Dedifferentiated amniotic fluid mesenchymal stem cell (primary cell): ENCODE measurements around the gene TTLL11.

ENCODE experiments used
- DNase-seq: peaks from one replicate; pipeline ENCODE4 v3.0.0-alpha.2; 2016; ENCODE audit errors: extremely low spot score

TTLL11 gene

DNA sequence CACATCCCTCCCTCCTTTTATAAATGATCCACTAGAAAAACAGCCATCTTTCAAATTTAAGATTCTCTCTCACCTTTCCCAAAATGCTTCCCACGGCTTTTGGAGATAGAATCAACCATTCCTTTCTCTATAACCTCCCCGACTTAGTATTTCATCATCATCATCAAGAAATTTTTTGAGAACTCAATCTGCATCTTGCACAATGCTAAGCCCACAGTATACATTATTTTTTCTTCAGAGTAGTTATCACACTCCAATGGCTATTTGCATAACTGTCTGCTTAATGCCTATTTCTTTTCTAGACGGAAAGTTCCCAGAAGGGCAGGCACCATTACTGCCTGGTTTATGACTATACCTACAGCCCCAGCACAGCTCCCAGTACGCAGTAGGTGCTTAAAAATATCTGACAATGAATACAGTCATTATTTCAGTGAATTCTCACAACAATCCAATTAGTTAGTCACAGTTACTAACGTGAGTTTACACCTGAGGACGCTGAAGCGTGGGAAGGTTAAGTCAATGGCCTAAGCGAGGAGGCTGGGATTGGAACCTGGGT is 212.7 kb downstream of the TTLL11 start:
- DNase-seq: no peak

DNA sequence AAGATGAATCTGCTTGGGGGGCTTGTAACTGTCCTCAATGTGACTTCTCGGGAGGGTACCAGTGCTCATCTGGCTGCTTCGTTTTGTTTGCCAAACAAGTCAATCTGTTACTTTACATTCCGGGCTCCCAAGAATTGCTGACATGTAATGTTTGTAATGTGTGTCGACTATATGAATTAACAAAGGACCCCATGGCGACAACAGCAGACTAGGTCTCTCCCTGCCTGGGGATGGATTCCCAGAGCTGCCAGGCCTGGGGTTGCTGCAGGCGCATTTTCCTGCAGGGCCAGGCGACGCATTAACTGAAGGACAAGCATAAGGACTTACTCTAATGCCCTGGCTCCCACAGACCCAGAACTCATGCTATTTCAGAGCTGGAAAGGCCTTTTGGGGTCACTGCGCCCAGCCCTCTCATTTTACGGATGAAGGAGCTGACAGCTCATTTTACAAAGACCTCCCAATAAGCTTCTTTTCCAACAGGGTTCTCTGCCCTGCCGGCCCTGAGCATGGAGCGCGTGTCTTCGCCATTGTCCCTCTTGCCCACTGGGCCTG is 214.8 kb downstream of the TTLL11 start:
- DNase-seq: no peak

DNA sequence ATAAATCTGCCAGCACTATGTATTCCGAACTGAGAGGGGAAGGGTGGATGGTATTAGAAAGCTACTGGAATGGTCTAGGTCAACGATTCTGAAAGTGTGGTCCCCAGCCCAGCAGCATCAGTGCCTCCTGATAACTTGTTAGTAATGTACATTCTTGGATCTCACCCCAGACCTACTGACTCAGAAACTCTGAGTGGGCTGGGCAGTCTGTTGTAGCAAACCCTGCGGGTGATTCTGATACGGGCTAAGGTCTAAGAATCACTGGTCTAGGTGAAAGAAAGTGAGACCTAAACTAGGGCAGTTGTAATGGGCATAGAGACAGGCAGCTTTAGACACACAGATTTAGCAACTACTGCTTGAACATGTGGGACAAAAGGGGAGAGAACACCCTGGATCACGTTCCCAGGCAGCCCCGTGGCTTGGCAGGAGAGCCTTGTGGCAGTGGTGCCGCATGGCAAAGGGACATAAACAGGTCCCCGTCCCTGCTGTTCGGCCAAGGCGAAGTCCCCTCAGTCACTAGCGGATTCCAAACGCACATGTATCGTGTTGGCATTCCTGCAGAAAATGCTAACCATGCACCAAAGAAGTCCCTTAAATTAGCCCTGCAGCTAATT is 216.3 kb downstream of the TTLL11 start:
- DNase-seq: peak; percentile 59

DNA sequence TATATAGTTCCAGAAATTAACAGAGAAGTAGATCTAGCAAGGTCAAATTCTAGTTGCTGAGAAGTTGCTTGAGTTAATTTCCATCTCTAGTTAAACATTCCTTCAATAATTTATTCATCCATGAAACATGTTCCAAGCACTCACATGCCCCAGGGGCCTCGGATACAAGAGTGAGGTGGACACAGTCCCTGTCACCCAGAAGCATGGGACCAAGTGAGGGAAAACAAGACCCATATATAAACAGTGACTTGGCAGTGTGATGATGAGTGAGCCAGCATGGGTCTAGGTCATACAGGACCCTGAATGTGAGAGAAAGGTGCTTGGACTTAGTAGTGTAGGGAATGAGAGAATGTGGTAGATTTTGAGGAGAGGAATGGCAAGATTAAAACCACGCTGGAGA is 216.9 kb downstream of the TTLL11 start:
- no peak for DNase-seq

DNA sequence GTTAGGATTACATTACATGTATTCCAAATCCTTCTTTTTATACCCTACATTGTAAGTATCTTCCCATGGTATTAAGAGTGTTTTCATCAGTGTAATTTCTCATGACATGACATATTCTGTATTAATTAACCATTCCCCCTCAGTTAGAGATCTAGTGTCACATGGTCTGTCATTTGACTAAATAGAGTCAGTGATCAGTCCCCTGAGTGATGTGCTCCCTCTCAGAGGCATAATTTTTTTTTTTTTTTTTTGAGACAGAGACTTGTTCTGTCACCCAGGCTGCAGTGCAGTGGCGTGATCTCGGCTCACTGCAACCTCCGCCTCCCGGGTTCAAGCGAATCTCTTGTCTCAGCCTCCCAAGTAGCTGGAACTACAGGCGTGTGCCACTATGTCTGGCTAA is 218.6 kb downstream of the TTLL11 start:
- DNase-seq: no peak

DNA sequence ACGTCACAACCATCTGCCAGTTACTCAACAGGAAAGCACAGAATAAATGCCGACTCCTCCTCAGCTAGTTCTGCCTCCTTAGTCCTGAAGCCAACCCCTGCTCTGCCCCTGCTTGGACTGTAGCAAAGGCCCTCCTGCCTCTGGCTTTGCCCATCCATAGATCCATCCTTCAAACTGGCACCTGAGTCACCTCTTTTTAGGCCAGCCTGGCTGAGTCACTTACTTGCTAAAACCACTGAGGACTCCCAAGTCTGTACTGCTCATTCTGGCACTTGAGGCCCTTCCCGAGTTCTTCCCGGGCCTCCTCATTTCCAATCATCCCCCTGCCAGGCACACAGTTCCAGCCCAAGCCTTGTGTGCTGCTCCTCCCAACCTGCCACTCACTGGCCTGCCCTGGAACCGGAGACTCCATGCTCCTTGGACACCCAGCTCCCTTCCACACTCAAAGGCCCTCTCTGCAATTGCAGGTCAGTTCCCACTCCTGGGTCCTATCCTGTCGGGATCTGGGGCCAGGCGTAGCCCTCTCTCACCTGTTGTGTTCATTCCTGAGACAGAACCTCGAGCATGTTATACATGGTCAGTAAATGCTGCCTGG is 221.6 kb downstream of the TTLL11 start:
- no peak for DNase-seq

DNA sequence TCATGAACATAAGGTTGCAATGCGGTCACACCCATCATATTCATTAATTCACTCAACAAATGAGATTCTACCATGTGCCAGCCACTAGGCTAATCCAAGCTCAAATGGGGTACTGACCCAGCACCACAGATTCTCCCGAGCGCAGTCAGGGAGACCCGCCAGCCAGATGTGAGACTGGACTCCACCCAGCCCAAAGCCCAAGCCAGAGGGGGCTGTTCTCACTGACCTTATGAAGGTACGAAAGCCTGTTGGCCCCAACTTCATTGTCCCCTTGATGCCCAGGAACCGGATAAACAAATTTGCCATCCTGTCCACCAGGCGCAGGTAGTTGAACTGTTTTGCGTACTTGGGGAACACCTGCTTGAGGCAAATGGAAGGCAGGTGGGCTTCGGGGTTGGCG is 222.8 kb downstream of the TTLL11 start:
- DNase-seq: no peak

DNA sequence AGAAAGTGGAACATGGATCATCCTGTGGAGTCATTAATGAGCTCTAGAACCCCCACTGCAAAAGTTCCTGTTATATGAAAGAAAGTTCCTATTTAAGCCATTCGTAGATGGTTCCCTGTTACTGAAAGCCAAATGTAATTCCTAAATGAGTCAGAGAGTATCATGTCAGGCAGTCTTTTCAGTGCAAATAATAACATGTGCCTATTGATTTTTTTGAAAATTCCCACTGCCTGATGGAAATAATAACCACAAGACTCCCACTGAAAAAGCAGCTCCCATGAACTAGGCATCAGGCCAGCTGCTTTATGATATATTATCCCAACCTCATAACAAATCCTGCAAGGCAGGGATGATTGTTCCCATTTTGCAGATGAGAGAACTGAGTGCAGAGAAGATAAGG is 224.5 kb downstream of the TTLL11 start:
- DNase-seq: no peak

DNA sequence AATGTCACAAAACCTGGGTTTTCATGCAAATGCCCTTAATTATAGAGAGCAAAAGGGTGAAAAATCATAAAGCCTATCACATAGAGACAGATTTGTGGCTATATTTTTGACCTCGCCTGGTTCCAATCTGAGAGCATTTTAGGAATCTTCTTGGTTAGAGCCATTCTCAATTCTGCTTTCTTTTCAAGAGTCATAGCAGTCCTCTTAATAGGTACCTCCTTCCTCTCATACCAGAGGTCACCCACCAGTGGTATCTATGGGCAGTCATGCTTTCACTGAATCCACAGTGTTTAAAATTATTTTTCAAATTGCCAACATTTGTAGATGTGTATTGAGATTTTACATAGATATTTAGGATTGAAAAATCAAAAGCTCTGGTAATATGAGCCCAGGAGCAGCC is 226.2 kb downstream of the TTLL11 start:
- DNase-seq: no peak

DNA sequence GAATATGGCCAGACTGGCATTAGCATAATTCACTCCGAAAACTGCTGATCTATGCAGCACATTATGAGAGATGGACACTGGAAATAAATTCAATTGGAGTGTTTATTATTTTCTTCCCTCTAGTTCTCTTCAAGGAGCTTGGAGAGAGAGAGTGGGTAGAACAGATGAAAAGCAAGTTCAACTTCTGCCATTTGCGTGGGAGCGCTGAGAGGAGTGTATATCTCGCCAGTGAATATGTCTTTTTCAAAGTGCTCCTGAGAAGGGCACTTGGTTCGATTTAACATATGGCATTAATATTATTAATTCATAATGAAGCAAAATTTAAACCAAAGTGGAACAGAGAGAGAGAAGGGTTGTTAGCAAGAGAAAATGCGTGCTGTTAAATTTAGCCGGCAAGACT is 227.2 kb downstream of the TTLL11 start:
- no peak for DNase-seq

DNA sequence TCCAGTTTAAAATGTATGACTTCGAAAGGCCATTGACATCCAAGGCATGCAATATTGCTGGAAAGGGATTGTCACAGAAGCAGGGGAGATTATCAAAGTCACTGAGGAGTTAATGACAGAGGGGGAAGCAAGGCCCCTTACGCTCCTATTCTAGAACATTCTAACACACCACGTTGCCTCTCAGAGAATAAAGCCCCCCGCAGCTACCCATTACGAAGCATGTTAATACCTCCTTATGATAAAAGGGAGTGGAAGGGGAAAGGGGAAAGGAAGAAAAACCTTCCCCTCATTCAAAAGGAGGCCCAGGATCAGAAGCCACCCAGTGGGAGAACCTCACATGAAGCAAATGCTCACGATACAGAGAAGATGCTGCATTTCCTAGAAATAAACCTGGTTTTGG is 228.0 kb downstream of the TTLL11 start:
- DNase-seq: no peak

DNA sequence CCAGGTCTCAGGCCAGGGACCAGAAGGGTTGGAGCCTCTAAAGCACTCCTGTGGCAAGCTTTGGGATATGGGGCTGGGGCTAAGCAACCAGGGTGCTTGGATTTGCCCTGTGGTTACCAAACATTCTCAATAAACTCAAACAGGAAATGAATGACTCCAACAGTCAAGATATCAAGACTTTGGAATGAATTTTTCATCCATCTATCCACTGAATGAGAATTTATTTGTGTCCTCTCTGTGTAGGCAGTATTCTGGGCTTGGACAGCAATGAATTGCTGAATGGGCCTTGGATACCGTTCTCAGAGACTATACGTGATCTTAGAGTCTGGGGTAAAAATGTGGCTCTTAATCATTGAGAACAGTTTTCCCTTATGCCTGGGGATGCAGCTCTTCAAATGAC is 229.2 kb downstream of the TTLL11 start:
- DNase-seq: no peak

DNA sequence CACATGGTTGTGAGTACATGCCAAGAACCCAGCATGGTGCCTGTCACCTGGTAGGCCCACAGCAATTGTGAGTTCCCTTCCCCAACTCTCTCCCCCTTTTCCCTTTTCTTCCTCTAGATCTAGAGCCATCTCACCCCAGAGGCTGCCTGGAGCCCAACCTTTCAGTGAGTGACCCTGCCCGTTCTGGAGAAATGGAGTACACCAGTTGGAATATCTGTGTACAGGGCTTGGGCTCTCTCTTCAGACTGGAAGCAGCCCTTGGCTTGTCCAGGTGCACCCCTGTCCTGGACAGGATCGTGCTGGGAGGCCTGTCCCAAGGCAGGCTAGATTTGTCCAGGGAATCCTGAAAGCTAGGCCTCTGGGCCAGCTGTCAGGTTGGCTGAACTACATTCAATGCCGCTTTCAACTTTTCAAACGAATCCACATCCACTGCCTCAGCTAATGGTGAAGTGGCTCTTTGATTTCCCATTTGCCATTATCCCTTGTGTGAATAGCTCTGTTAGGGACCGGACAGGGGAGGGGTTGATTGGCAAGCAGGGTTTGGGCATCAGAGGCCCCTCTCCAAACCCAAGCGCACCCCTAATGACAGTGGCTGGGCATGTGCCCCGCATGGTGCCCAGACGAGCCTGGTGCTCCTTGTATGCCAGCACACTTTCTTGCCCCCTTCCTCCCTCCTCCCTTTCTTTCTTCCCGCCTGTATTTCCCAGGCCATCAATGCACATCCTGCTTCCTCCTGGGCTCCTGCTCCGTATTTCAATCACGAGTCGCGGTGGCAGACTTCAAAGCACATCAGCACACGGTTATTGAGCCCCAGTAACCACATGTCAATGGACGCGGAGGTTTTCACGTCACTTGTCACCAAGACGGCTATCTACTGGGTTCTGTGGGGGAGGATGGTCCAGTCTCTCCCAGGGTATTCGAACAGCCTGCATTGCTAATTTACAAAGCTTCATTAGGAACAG is 230.5 kb downstream of the TTLL11 start:
- DNase-seq: no peak

DNA sequence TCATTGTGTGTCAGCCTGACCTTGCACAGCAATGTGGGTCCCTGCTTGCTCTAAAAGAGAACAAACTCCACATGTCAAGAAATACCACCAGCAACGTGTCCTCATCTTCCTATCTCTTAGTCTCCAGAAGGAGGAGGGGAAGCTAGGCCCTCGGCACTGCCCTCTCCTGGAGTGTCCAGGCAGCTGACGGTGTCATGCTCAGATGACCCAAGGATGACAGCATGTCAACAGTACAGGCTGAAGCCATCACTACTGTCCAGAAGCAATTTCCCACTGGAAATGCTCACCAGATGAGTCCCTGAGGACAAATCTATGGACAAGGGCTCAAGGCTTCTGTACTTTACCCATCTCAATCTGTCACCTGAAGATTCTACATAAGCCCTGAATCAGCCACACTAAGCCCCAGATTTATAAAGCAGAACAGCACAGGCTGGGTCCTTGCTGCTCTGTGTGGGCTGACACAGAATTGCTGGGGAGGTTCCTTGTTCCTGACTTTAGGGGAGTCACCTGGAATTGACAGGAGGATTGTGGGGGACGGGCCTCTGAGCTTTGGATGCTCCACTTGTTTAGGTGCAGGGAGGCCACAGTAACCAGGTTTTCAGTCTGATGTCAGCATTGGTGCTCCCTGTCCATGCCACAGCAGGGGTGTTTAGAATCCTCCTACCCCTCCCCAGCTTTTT is 231.5 kb downstream of the TTLL11 start:
- no peak for DNase-seq

DNA sequence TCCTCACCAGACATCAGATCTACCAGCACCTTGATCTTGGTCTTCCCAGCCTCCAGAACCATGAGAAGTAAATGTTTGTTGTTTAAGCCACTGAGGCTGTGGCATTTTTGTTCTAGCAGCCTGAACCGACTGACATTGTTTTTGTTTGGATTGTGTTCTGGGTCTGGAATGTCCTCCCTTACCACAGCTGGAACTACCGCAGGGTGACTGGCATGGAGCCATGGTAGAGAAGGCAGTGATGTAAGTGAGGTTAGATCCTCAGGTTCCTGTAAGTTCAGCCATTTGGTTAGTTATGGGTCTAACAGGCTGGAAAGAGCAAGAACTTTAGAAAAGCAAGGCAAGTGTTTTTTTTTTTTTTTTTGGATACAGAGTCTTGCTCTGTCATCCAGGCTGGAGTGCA is 232.4 kb downstream of the TTLL11 start:
- no peak for DNase-seq

DNA sequence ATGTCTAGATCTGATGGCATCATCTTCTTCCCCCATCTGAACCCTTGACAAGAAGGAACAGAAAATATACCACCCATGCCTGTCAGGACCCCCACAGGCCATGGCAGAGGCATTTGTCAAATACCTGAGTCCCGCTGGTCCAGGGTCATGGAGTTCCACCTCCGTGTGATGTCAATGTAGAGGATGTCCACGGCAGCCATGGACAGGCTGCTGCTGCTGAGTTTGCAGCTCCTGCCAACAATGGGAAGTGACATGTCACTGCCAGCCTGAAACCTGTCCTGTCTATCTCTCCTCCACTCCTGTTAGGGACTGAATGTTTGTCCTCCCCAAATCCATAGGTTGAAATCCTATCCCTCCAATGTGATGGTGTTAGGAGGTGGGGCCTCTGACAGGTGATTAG is 232.9 kb downstream of the TTLL11 start:
- no peak for DNase-seq

DNA sequence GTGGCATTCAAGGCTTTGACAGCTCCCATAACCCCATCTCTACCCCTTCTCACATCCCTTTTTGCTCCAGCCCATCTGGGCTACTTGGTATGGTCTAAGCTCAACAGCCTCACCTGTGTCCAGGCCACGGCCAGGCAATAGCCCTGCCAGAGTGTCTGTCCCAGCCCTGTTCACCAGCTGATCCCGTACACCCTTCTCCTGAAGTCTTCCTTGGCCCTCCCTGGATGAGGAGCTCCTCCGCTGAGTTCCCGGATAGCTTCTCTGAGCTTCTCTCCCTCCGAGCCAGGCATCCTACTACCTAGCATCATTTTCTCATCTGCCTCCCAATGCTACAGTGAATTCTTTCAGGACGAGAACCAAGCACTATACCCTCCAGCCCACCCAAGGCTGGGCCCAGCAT is 233.5 kb downstream of the TTLL11 start:
- DNase-seq: no peak

DNA sequence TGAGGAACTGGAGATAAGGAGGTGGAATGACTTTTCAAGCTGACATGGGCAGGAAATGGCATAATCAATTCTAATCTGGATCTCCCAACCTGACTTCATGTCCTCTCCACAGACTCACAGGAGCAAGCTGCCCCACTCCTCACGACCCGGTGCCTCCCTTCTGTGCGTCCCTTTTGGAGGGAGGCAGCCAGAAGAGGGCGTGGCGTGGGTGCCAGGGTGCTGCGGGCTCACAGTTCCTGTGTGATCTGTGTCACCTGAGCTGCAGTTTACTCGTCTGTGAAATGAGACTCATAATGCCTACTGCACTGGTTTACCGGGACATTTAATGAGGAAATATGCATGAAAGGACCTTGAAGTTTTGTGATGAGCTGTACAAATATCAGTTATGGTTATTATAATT is 234.3 kb downstream of the TTLL11 start:
- DNase-seq: no peak

DNA sequence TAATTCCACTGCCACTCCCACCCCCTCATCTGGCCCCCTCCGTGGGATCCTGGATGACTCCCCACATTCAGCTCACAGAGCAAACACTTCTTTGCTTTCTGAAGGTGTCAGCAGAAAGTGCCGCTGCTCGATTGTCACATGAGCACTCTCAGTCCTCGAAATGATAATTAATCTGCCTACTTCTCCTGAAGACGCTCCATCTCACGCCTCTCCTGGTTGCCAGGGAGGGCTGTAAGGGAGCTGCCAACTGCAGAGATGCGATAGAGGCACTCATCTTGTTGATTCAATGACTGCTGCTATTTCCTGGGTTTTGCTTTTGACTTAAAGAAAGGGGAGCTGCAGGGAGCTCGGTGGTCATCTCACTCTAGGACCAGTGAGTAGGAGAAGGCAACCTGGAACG is 235.2 kb downstream of the TTLL11 start:
- no peak for DNase-seq

DNA sequence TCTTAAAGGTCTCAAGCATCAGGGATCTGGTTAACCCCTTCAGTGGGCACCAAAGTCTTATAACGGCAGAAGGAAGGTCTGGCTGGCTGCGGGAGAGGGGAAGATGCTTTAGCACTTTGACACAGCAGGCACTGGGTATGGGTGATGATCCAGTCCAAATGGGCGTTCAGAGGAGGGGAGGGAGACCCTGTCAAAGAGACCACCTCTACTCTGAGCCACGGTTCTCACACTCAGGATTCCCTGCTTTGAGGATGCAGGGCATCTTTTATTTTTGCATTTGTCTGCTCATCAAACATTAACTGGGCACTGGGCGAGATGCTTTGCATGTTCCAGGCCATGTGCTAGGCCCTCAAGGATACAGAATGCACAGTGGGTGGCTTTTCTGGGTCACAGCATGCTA is 237.6 kb downstream of the TTLL11 start:
- DNase-seq: no peak

DNA sequence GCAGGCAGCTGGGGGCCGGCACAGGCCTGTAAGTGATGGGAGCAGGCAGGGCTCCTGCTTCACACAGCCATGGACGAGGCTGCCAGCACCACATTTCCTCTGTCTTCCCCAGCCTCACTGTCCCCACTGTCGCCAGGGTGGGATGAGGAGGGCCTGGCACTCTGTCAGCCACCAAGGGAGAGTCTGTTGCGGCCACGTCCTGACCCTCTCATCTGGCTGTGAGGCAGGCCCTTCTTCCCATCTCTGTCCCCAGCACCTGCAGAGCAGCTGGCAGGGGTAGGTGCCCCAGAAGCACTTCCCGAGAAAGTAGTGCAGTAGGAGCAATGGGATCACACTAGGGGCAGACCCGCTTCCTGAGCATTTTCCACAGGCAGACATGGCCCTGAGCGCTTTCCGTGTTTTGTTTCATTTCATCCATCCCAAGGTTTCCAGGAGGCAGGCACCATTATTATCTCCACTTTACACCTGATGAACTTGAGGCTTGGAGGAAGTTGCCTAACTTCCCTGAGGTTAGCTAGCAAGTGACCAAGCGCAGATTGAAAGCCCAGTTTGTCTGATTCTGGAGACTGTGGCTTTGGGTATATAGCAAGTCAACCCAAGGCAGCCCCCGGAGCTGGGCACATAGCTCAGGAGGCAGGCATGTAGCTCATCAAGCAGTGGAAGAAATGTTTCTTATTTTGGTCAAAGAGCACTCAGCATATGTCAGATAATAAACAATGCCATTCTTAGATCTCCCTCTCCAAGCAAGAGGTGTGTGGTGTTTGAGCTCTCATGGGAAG is 239.3 kb downstream of the TTLL11 start:
- DNase-seq: no peak
